GM19395 (cell line): ENCODE results near the gene ZNF778.

Experiments
- ATAC-seq: cut with Tn5 transposase; IDR thresholded peaks from one replicate; pipeline ENCODE4 v1.9.1; 2021; ENCODE audit warnings: mild to moderate bottlenecking, moderate library complexity; ENCODE audit not compliant: unreplicated experiment

ZNF778 gene

DNA sequence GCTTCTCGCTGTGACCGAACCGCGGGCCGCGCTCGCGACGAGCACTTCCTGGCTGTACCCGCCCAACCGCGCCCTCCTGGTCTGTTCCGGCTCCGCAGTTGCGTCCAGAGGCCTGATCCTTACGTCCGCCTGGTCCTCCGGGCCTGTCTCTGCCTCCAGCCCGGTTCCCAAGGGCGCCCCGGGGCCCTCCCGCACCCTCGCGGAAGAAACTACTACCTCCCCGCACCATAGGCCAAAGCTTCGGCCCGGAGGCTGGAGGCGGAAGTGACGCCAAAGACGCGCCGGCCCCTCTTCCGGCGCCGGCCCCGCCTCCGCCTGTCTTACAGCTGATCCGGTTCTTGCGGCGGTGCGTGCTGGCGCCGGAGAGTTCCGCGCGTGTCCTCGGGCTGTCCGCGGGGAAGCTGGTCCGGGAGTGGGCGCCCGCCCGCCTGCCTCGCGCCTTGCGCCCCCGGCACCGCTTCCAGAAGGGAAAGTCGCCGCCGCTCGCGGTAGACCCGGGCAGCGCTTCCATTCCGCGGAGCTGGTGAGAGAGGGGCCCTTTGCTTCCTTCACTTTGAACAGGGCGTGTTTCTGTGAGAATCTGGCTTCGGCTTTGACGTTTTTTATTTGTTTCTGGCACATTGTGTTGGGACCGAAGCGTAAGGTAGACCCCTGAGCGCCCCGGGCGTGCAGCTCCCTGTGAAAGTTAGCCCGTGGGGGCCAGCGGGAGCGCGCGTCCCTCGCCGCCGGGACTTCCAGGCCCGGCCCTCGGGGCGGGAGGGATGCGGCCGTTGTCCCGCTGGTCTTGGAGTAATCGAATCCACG is at the start of gene ZNF778:
ZNF778 (plus strand) TSS at position 316 of the 804 bp plus-strand sequence. CDS start 3,425 bp downstream, outside the sequence.
- ATAC-seq = peak; percentile 83

DNA sequence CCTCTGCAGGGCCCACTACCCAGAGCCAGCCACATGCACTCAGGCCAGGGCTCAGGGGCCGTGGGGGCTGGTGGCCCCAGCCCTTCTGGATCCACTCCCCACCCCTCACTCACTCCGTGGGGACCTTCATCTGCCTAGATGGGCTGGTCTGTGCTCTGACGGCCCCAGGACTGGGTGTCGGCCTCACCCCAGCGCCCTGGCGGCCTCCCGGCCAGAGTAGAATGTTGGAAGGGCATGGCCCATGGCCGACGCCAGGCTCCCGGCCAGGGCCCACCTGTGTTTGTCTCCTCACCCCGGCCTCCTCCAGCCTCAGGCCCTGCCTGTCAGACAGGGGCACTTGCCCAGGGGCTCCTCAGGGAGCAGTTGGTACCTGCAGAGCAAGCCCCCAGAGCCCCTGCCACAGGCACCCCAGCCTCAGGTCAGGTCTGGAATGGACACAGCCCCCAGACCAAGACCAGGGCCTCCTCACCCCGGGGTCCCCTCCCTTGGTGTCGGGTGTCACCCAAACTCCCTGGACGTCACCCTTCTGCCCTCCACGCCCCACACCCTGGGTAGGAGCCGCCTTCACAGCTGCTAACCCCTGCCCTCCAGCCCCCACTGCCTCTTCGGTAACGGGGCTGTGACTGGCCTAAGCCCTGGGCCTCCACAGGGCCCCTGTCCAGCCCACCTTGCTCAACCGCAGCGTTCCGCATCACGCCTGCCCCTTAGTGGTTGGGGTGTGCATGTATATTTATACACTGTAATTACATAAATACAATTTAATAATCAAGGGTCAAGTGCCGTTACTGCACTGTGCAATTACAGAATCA is 48.9 kb upstream of the ZNF778 start:
- no peak for ATAC-seq

DNA sequence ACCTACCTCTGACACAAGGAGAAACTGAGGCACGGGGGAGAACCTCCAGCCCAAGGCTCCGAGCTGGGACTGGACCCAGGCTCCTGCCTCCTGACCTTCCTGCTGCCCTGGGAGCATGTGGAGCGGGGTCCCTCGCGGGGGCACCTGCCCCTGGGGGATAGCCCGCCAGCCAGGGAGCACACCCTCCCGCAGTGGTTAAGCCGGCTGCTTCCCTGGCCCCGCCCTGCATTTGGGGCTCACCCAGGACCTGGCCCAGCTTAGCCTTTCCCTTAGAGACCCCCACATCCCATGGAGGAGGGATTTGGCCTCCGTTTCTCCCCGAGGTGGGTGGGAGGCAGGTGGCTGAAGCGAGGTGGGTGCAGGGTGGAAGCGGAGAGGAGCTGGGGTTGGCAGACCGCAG is 47.7 kb upstream of the ZNF778 start:
- ATAC-seq = no peak

DNA sequence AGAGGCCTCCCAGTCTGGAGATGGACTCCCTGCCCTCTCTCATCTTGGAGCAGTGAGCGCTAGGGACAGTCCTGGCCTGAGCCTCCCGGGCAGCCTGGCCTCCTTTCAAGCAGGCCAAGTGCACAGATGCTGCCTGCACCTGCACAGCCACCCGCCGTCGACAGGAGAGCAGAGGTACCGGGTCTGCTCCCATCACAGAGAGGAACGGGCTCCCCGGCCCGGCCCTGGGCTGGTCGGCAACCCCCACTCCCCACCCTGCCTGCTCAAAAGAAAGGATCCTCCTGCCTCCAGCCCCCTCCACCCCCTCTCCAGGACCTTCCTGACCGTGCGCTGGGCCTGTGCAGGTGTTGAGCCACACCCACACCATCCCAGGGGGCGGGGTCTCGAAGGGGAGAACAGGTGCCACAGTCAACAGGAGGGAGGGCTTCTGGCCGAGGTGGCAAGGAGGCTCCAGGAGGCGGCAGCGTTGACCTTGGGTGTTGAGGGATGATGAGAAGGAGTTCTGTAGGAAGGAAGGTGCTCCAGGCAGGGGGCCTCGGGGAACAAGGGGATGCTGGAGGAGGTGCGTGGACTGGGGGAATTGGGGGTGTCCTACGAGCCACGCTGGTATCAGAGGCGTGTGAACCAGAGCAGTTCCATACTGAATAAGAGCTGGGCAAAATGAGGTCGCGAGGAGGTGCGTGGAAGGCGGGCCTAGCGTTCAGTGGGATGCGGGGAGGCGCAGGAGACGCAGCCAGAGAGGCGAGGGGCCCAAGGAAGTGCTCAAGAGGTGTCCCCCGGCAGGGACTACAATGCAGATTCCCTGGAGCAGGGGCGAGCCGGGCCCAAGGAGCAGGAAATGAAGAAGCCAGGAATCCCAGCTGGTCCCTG is 46.9 kb upstream of the ZNF778 start:
- no peak for ATAC-seq

DNA sequence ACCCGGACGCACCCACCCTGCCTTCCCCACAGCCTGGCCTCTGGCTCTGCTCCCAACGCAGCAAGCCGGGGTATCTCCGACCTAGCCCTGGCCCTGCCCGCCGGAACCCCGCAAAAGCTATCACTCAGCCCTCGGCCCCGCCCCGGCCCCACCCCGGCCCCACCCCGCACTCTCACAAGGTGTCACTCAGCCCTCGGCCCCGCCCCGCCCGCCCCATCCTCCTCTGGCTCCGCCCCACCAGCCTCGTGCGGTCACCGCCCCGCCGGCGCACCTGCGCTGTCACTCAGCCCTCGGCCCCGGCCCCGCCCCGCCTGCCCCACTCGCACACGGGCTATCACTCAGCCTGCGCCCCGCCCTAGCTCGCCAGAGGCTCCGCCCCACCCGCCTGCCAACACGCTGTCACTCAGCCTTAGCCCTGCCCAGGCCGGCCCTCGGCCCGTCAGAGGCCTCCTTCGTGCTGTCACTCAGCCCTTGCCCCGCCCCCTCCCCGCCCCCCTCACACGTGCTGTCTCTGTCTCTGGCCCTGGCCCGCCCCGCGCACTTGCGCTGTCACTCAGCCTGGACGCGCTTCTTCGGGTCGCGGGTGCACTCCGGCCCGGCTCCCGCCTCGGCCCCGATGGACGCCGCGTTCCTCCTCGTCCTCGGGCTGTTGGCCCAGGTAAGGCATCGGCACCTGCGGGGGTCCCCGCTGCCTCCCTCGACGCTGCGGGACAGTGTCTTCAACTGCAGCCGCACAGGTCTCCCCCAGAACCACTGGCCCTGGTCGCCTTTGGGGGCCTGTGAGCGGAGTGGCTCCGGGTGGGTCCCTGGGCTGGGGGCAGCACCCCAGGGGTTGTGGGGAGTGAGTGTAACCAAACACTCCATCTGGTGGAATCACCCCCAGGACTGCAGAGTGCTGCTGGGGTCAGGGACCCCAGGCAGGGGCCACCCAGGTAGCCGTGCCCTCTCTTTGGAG is 46.0 kb upstream of the ZNF778 start, which contains the start of gene CDH15:
CDH15 (plus strand) TSS at position 533 of the 955 bp plus-strand sequence; CDS start at position 617, 84 bp downstream.
- ATAC-seq = peak; percentile 70

DNA sequence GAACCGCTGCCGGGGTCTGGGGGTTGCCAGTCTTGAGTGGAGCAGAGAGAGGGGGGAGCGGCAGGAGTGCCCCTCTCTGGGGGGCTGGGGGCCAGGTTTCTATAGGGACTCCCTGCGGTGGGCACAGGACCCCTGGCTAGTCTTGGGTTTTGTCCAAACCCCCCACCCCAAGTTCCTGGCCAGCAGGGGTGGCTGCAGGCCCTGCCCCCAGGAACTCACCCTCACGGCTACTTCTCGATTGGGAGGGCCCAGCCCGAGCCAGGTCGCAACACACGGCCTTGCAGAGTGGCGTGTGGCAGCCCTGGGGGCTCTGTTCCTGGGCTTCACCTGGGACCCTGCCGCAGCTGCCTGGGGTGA is 45.4 kb upstream of the ZNF778 start:
- no peak for ATAC-seq

DNA sequence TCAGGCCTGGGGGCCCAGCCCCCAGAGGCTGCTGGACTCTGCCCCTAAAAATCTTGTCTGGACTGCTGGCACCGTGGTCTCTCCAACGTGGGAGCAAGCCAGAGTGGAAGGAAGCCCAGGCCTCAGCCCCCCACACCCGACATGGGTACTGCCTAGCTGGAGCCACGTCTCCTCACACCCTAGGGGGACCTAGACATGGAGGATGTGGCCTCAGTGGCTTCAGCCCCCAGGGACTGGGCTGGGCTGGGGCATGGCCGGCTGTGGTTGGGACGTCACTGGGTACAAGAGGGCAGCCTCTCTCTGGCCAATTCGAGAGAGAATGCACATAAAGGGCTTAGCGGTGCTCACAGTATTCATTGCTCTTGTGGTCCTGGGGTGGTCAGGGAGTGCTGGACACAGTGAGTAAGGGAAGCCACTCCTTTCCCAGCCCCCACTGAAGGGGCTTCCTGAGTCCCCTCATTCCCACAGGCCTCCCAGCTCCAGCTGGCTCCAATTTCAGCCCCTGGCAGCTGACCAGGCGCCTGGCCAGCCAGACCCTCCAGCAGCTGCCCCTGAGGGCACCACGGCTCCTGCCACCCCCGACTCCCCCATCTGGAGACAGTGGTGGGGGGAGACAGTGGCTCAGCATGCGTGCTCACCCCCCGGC is 44.9 kb upstream of the ZNF778 start:
- no peak for ATAC-seq

DNA sequence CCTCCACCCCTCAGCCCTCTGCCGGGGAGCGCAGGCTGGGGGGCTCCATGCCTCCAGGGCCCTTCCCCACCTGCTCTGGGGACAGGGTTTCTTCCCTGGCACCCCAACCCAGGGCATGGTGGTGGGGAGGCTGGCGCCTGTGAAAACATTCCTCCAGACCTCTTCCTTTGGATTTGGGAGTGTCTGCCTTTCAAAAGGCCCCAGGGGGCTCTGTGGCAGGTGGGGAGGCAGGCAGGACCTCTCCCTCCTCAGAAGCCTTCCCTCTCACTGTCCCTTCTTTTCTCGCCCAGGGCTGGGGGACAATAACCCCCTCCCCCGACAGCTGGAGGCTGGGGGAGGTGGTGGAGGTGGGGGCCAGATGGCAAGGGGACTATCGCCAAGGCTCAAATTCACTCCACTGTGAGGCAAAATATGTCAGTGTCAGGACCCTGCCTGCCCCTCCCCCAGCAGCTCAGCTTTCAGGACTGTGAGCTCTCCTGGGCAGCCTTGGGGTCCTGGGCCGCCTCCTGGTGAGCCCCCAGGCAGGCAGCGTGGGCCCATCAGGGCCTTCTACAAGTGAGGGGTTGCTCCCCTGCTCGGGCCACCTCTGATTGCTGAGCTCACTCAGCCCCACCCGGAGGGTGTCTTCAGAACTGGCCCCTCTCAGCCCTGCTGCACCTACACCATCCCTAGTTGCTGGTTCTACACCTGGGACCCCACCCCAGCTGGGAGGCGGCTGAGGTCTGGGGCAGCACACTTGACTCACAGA is 44.2 kb upstream of the ZNF778 start:
- ATAC-seq = no peak

DNA sequence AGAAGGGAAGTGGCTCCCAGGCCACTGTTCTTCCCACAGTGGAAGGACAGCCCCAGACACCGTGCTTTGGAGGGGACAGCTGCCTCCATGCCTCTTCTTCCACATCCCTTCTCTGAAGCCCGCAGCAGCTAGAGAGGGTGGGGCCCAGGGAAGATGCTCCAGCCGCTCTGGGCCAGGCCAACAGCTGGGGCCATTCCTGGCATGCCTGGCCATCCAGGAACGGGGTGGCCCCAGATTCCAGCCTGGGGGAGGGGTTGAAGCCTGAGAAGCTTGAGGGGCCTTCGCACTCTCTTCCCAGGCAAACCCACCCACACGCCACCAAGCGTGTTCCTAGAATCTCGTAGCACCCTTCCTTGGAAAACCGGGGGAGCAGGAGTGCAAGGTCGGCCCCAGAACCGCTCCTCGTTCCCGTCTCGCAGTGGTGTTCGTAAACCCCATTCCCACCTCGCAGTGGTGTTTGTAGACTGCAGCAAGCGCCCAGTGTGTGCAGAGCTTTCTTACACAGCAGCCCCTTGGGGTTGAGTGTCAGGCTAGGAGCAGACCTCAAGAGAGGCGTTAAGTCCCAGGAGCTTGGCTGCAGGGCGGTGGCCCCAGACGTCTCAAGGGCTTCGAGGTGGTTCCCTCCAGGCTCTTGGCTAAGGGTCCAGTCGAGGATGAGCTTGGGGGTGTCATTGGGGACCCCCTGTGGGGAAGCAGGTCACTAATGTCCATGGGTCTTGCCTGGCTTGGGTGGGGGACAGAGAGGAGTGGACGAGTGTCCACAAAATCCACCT is 43.3 kb upstream of the ZNF778 start:
- ATAC-seq = no peak

DNA sequence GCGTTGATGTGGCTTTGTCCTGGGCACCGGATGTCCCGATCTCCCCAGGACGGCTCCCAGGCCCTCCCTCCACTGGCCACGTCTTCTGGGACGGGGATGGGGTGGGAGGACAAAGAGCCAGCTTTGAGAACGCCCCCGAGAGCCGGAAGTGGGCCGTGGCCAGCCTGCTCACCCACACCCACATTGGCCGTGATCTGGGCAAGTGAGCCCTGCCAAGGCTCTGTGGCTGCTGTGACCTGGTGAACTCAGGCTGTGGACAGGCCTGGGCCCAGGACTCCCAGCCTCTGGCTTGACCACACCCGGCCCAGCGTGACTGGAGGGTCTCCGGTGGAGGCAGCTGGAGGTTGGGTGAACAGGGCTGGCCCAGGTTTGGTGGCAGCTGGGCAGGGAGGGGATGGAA is 42.6 kb upstream of the ZNF778 start:
- ATAC-seq = no peak

DNA sequence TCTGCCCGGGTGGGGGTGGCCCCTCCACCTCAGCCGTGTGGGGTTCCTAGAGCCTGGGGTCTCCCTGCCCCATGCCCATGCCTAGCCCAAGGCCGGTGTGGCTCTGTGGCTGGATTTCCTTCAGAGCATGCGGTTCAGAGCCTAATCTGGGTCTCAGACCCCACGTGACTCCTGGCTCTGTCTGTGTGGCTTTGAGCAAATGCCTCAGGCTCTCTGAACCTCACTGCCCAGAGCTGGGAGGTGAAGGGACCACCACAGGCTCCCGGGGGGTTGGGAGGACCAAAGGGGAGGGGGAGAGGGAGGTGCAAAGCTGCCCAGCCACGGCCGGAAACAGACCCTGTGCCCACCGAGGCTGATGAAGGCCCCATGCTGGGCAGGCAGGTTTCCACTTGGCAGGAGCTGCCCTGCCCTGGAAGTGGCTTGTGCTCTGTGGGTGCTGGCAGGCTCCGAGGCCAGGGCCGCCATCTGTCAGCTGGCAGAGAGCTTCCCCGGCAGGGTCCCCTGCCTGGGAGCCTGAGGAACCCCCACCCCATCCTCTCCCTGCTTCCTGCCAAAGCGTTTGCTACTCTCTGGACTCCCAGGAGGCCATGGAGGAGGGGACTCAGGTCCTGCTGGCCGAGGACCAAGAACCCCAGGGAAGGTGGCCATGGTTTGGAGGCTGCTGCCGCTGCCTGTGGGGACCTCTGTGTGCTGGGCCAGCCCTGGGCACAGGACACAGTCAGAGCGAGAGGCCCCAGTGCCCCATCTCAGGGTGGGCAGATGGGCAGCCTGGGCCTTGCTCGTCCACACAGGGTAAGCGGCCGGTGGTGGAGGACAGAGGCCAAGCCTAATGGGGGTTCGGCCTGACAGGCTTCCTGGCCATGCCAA is 42.0 kb upstream of the ZNF778 start:
- no peak for ATAC-seq

DNA sequence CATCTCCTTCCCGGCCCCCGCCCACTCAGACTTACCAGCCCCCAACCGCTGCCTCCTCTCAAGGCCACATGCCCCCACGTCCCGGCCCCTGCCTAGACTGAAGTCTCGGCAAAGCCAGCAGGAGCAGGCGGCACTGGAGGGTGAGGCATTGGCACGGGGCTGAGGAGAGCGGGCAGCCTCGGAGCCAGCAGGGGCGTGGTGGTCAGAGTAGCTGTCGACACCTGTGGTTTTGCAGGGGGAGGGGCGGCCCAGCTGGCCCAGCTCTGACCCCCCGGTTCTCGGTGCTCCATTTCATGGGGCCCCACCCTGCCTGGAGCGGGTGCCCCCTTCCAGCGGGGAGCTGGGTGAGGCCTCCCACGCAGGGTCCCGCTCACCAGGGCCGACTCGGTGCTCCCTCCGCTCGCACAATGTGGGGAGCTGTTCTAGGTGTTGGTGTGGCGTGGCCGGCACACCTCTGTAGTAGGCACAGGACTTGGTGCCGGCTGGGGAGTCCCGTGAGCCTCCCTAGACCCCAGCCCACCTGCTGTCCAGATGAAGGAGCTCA is 41.3 kb upstream of the ZNF778 start:
- no peak for ATAC-seq

DNA sequence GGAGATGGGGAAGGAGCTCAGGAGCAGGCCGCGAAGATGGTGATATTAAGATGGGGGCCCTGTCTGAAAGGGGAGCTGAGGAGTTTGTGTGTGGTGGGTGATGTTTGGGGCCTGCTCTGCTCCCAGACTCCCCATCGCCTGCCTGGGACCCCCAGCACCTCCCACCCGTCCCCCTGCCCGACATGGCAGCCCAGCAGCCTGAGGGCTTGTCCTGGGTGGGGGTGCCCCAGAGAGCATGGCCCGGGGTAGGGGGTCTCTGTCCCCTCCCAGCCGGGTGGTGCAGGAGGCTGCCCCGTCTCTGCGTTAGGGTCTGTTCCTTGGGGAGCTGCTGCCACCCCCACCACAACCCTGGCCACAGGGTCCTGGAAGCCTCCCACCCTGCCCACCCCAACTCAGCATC is 40.8 kb upstream of the ZNF778 start:
- no peak for ATAC-seq

DNA sequence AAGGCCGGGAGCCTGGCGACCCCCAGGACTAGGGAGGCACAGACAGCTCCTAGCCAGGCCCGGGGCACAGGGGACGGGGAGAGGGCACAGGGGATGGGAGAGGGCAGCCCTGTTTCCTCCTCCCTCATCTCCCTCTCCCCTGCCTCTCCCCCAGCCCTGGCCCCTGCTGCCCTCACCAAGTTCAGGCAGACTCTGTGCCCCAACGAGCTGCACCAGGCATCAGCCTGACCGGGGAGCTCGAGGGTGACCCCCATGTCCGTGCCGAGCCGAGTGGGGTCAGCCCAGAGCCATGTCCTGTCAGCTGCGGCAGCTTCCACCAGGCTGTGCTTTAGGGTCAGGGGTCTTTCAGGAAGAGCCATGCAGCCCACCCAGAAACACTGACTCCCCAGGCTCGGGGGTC is 40.0 kb upstream of the ZNF778 start:
- ATAC-seq = no peak

DNA sequence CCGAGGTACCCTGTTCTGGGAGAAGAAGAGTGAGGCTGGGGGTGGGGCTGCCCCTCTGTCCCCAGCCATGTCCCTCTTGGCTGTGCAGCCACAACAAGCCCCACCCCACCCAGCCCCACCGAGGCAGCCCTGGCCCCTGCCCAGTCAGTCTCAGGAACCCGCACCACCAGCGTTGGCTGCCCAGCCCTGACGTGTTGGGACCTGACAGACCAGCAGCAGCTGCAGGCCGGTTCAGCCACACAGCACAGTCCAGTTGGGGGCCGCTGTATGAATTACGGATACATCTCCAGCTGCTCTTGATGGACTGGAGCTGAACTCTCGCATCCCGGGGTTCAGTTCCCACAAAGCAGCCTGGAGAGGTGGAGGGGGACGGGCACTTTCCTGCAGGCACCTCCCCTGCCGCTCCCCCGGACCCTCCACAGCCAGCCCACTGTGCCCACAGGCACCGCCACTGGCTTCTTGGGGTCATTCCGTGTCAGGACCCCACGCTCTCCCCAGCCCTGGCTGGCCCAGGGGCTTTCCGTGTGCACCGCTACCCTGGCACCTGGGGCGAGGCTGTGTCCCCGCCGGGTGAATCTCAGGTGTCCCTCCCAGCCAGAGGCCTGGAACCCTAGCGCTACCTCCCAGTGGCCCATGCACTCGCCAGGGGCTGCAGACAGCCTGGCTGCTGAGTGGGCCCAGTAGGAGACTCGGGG is 38.9 kb upstream of the ZNF778 start:
- ATAC-seq = no peak

DNA sequence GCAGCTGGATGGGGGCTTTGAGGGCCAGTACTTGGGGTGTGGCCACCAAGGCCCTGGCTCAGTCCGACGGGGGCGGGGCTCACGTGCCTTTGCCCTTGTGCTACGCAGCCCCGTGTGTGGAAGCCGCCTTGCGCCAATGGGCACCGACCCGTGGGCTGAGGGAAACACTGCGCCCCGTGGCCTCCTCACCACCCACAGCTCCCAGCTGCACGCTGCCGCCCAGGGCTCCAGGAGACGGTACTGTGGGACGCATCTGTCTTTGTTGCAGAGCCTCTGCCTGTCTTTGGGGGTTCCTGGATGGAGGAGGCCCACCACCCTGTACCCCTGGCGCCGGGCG is 38.4 kb upstream of the ZNF778 start:
- no peak for ATAC-seq
